NCI-H2029 treated with DMSO at 0.1 percent for 48 hours (cell line): ENCODE results near the gene UBE2QL1.

Experiments used
- DNase-seq: peaks from one replicate; lab custom pipeline; 2025; lab: John Stamatoyannopoulos, UW

The UBE2QL1 gene

DNA sequence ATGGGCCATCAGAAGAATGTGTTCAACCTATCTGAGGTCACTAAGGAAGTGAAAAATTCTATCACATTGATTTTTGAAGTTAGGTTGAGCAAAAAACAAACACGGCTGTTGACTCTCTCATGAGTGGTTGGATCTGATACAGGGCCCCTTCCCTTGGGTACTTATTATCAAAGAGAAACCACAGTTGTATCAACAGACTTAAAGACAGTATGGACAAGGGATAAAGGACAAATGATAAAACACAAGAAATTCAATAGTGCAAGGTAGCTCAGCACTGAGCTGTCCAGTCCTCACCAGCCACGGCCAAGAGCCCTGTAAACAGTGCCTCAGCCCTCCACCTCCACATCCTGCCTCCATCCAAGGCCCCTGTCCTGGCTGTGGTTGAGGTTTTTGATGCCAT is 86.9 kb downstream of the UBE2QL1 start:
- DNase-seq, result no peak

DNA sequence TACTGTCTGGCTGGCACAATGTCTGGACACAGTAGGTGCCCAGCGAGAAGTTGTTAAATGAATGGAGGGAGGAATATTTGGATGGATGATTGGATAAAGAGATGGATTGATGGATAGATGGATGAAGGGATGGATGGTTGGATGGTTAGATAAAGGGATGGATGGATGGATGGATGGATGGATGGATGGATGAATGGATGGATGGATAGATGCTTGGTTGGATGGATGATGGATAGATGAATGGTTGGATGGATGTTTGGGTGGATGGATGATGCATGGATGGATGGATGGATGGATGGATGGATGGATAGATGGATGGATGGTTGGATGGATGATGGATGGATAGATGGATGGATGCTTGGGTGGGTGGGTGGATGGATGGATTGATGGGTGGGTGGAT is 90.4 kb downstream of the UBE2QL1 start:
- DNase-seq, result no peak

- DNase-seq, result no peak
Measured at GRCh38 chr5:6540111-6540827, 91.6 kb downstream of the UBE2QL1 start.

- DNase-seq, result no peak
Measured at GRCh38 chr5:6541256-6542013, 92.8 kb downstream of the UBE2QL1 start.

- no peak for DNase-seq
Measured at GRCh38 chr5:6542421-6543345, 94.0 kb downstream of the UBE2QL1 start.

DNA sequence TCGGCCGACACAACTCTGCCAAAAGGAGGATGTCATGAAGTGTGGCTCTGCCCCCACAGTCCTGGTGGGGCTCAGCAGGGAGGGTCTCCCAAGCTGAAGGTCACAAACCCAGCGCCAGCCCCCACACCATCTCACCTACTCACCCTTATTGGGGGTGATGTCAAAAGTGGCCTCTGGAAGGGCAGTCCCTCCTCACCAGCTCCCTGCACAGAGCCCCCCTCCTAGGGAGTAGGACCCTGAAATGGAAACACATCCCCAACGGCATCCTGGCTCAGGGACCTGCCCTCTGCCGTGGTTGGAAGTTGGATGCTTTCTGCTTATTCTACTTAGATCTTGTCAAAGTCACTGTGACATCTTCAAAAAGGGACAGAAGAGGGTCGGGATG is 94.7 kb downstream of the UBE2QL1 start:
- no peak for DNase-seq

DNA sequence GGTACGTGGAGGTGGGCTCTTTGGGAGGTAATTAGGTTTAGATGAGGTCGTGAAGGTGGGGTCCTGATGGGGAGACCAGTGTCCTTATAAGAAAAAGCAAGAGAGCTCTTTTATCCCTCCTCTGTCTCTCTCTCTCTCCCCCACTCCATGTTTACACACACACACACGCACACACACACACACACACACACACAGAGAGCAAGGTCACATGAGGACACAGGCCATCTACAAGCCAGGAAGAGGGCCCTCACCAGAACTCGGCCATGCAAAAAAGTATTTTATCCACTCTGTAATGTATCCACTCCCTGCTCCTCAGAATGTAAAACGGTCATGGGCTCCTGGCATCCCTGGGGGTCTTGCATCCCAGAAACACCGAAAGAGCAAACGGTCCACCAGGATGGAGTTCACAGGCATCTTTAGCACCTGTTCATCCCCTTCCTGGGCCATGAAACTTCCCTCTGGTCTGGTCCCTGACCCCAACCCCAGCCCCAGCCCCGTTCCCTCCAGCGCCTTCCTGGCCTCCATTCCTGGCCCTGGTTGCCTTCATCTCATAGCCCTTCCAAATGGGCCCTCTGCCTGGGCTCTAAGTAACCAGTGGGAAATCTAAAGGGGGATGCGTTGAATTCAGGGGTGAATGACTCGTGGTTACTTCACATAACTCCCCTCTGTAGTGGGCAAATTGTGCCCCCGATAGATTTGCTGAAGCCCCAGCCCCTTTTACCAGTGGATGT is 95.3 kb downstream of the UBE2QL1 start:
- DNase-seq, result no peak
